SJCRH30 (cell line): ENCODE results near the gene PDE7B. TPM values are rescaled to one million over a fixed set of nuclear protein-coding genes. Genes with fewer than 3 reads are reported as not detected.
"Not testable (repeated sequence)": the region's sequence is repeated elsewhere in the genome, so short reads cannot be mapped to it uniquely, and the experiment has no call there.

Source experiments
- DNase-seq, 2 experiments: peaks; one replicate each; pipeline ENCODE4 v3.0.0-alpha.2; 2015 to 2020
- H3K27ac ChIP-seq: fragments of 250-450 bp; sonication (Bioruptor Pico); 2 replicates; pipeline ENCODE4 v1.5.1; 2020; ENCODE audit warnings: mild to moderate bottlenecking, moderate library complexity
- H3K27me3 ChIP-seq: fragments of 250-450 bp; sonication (Bioruptor Pico); 2 replicates; pipeline ENCODE4 v1.5.1; 2020; ENCODE audit warnings: mild to moderate bottlenecking, moderate library complexity
- H3K36me3 ChIP-seq: fragments of 250-450 bp; sonication (Bioruptor Pico); 2 replicates; pipeline ENCODE4 v1.5.1; 2020; ENCODE audit warnings: mild to moderate bottlenecking, moderate library complexity
- H3K4me1 ChIP-seq: fragments of 250-450 bp; sonication (Bioruptor Pico); 2 replicates; pipeline ENCODE4 v1.5.1; 2020; ENCODE audit warnings: mild to moderate bottlenecking, moderate library complexity
- H3K4me3 ChIP-seq: fragments of 250-450 bp; sonication (Bioruptor Pico); 2 replicates; pipeline ENCODE4 v1.5.1; 2020; ENCODE audit warnings: mild to moderate bottlenecking, moderate library complexity
- H3K9me3 ChIP-seq: fragments of 250-450 bp; sonication (Bioruptor Pico); replicated peaks from 2 replicates; pipeline ENCODE4 v1.5.1; 2020; ENCODE audit warnings: mild to moderate bottlenecking, moderate library complexity
- total RNA-seq: library from RNA; depleted of rRNA; stranded (reverse); fragments of >200 nt; shearing (Covaris generic); gene quantifications from 2 replicates; pipeline ENCODE4 v1.2.3, GENCODE V29; 2014

Gene PDE7B
- total RNA-seq, 1 experiment from 2014 or later: 0.20 TPM

DNA sequence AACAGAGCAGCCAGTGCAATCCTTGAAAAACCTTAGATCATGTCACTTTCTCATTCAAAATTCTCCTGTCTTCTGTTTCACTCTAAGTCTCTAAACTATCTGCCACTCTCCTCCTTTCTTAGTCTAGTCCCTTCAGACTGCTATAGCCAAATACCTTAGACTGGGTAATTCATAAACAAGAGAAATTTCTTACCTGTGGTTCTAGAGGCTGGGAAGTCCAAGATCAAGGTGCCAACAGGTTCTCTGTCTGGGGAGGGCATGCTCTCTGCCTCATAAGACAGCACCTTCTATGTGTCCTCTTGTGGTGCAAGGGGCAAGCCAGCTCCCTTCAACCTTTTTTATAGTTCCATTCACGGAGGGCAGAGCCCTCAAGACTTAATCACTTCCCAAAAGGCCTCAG is 242.3 kb downstream of the PDE7B start:
- Histone ChIP-seq H3K36me3 (no peaks in the 10 kb centered on the region), H3K9me3 (no peaks in the 10 kb centered on the region), H3K27me3 (0 out of 2 replicates have a peak, but pooled peaks cover 3% of the 10 kb centered on the region), H3K27ac (no peak overlapping the region), H3K4me1 (no peaks in the 10 kb centered on the region), H3K4me3 (no peak overlapping the region)
- DNase-seq: no peak

DNA sequence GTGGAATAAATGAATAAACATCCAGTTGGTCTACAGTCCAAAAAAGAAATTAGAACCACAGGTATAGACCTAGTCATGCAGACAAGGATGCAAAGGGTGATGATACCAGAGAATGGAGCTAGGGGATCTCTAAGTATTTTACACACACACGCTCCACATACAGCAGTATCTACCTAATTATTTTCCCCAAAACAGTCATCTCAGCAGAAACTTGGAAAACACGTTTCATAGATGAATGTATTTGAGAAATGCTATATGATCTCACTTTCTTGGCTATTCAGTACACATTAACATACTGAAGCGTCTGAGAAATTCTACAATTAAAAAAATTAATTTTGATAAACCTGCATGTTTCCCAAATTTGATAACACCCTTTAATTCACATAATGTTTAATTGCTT is 243.3 kb downstream of the PDE7B start:
- H3K27me3 ChIP-seq: 0 out of 2 replicates have a peak, but pooled peaks cover 3% of the 10 kb centered on the region
- H3K9me3 ChIP-seq: no peaks in the 10 kb centered on the region
- H3K36me3 ChIP-seq: no peaks in the 10 kb centered on the region
- no peak overlapping the region for H3K27ac ChIP-seq
- H3K4me1 ChIP-seq: no peaks in the 10 kb centered on the region
- DNase-seq: no peak
- H3K4me3 ChIP-seq: no peak overlapping the region

DNA sequence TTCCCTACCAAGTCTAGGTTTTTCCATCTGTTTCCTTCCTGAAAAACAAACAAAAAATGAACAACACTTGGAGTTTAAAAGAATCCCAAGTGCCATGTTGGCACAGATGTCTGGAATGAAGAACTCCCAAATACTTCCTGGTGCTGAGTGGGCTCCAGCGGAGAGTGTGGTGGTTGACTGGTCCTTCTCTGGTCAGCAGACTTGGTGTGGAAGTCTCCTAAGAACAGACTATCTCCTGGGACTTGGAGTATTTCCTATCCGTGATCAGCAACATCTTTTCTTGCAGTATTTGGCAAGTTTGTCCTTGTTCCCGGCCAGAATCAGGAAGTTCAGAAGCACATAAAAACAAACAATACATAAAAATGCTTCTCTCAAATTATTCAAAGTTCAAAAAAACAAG is 244.5 kb downstream of the PDE7B start:
- Histone ChIP-seq H3K27ac (no peak overlapping the region), H3K9me3 (no peaks in the 10 kb centered on the region), H3K4me1 (no peaks in the 10 kb centered on the region), H3K36me3 (no peaks in the 10 kb centered on the region), H3K4me3 (no peak overlapping the region), H3K27me3 (no peaks in the 10 kb centered on the region)
- no peak for DNase-seq

DNA sequence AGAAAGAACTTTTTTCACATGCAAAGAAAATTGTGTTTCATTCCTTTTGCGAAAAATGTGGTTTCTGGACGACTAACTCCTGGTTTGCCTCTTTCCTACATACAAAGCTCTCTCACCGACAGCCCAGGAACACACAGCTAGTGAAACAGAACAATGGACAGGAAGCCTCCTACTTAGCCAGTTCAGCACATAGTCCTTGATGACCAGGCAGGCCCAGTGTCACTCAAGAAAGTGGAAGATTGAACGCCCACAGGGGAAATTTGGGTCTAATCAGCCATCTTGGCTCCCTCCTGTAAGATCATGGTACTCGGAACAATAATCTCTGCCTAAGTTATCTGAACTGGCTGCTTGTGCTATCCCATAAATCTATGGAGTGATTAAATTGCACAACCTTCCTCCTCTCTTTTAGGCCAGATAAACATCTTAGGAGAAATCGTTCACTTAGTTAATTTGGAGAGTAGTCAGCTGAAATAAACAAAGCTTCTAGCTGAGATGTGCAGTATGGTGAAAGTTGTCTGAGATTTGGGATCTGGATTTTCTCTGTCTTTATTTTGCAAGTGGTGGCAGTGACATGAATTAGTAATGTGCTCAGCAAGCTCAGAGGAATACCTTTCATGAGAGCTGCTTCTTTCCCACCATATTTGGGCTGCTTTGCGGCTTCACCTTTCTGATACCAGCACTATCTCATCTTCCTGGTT is 251.6 kb downstream of the PDE7B start:
- no peaks in the 10 kb centered on the region for H3K36me3 ChIP-seq
- DNase-seq: no peak
- H3K4me3 ChIP-seq: no peak overlapping the region
- no peak overlapping the region for H3K27ac ChIP-seq
- no peaks in the 10 kb centered on the region for H3K4me1 ChIP-seq
- H3K27me3 ChIP-seq: 0 out of 2 replicates have a peak, but pooled peaks cover 4% of the 10 kb centered on the region
- no peaks in the 10 kb centered on the region for H3K9me3 ChIP-seq

DNA sequence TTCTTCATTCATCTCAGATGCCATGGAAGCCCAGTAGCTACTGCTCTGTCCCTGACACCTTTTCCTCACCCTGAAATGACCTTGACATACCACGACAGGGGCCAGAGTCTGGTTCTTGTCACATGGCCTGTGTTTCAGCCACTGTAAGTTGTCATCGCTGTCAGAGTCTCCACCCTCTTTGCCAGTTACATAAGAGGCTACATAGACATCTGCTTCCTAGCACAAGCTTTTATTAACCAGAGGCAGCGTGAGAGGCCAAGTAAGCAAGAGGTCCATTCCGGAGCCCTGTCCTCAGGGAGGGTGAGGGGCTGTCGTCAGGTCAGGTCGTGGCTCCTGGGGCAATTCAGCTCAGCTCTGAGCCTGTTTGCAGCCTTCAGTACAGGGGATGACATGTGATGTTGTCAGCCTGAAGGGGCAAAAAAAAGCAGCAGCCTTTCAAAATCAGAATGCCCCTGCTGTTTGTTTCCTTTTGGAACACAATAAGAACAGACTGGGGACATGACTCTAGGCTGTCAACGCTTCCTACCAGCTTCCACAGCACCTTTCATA is 252.3 kb downstream of the PDE7B start:
- H3K4me1 ChIP-seq: no peaks in the 10 kb centered on the region
- DNase-seq: no peak
- H3K27ac ChIP-seq: no peak overlapping the region
- 0 out of 2 replicates have a peak, but pooled peaks cover 4% of the 10 kb centered on the region for H3K27me3 ChIP-seq
- H3K4me3 ChIP-seq: no peak overlapping the region
- no peaks in the 10 kb centered on the region for H3K9me3 ChIP-seq
- H3K36me3 ChIP-seq: no peaks in the 10 kb centered on the region

DNA sequence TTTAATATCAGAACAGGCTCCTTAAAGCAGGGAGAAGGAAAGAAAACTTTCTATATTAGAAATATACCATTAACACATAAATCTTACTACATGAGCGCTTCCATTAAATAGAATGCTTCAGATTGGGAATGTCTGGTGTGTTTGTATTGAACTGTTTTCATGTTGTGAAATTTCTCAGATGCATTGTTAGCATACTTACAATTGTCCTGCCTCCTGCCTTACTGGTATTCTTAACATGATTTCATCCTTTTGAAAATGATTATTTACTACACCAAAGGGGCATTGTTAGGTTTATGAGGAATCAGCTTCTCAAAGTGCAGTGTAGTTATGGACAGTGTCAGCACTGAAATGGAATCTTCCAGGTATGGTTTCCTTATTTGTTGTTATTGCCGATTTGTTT is 253.1 kb downstream of the PDE7B start:
- DNase-seq: no peak
- H3K27me3 ChIP-seq: 0 out of 2 replicates have a peak, but pooled peaks cover 4% of the 10 kb centered on the region
- no peaks in the 10 kb centered on the region for H3K9me3 ChIP-seq
- H3K36me3 ChIP-seq: no peaks in the 10 kb centered on the region
- H3K4me1 ChIP-seq: no peaks in the 10 kb centered on the region
- no peak overlapping the region for H3K4me3 ChIP-seq
- H3K27ac ChIP-seq: no peak overlapping the region

DNA sequence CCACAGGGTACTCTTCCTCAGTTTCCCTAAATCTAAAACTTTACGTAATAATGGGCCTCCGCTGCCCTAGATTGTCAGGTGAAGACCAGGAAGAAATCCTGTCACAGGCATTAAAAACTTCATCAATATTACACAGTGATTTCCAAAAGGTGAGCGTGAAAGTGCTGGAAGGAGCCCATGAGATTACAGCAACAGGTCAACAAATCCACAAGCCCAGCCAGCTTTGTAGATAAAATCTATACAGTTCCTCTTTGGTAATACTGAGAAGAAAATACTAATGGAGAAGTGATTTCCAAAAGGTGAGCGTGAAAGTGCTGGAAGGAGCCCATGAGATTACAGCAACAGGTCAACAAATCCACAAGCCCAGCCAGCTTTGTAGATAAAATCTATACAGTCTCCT is 254.3 kb downstream of the PDE7B start:
- H3K27ac ChIP-seq, H3K9me3 ChIP-seq, H3K4me1 ChIP-seq, H3K4me3 ChIP-seq, DNase-seq, H3K36me3 ChIP-seq, H3K27me3 ChIP-seq: not testable (repeated sequence)

DNA sequence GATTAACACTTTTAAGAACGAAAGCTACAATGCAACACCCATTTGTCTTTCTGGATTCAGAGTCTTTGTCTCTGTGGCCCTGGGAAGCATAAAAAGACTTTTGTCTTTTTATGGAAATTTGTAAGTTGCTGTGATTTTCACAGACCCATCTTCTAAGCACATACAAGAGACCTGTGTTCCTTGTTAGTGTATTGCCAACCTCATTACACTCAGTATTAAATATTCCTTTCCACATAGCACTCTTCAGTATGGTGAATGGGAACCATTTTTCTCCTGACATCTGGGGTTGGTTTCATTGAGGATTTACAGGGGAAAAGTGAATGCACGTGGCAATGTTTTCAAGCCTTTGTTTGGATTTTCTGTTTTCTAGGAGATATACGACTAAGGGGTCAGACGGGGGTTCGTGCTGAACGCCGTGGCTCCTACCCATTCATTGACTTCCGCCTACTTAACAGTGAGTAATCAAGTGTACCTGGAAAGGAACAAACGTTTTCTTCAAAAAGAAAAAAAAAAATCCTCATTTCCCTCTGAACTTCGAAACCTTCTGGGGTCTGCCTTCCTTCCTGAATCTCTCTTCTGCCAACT is 257.0 kb downstream of the PDE7B start:
- Histone ChIP-seq H3K27ac (no peak overlapping the region), H3K36me3 (no peaks in the 10 kb centered on the region), H3K9me3 (no peaks in the 10 kb centered on the region), H3K4me1 (no peaks in the 10 kb centered on the region), H3K4me3 (no peak overlapping the region), H3K27me3 (0 out of 2 replicates have a peak, but pooled peaks cover 4% of the 10 kb centered on the region)
- no peak for DNase-seq

DNA sequence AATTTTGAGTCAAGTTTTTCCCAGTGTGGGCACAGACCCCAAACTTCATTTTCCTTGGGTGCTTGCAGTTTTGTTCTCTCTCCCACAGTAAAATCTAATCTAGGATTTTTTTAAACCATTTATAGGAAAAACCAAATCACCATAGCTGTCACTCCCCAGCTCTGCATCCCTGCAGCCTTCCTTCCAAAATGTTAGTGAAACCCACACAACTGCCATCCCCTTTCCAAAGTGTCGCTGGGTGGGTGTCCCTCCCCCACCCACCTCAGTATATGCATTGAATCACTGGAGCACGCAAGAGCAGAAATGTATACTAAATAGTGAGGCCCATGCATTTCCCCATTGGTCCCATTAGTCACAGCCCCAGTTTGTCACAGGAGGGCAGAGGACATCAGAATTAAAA is 260.3 kb downstream of the PDE7B start:
- no peak for DNase-seq
- H3K4me1 ChIP-seq: no peaks in the 10 kb centered on the region
- no peak overlapping the region for H3K27ac ChIP-seq
- no peak overlapping the region for H3K4me3 ChIP-seq
- no peaks in the 10 kb centered on the region for H3K36me3 ChIP-seq
- no peaks in the 10 kb centered on the region for H3K27me3 ChIP-seq
- no peaks in the 10 kb centered on the region for H3K9me3 ChIP-seq

DNA sequence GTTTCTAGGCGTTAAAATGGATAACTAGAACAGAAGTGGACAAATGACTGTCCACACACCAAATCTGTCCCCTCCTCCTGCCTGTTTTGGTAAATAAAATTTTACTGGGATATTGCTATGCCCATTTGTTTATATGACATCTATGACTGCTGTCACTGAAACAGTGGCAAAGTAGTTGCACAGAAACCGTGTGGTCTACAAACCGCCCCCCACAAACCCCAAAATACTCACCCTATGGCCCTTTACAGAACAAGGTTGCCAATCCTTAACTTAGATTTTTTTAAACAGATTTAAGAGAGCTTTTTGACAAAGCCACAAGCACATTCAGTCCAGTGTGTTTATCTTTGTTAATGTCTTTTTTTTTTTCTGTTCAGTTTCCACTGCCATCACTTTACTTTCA is 260.8 kb downstream of the PDE7B start:
- Histone ChIP-seq H3K9me3 (no peaks in the 10 kb centered on the region), H3K4me3 (no peak overlapping the region), H3K36me3 (no peaks in the 10 kb centered on the region), H3K4me1 (no peaks in the 10 kb centered on the region), H3K27me3 (no peaks in the 10 kb centered on the region), H3K27ac (no peak overlapping the region)
- DNase-seq: no peak

DNA sequence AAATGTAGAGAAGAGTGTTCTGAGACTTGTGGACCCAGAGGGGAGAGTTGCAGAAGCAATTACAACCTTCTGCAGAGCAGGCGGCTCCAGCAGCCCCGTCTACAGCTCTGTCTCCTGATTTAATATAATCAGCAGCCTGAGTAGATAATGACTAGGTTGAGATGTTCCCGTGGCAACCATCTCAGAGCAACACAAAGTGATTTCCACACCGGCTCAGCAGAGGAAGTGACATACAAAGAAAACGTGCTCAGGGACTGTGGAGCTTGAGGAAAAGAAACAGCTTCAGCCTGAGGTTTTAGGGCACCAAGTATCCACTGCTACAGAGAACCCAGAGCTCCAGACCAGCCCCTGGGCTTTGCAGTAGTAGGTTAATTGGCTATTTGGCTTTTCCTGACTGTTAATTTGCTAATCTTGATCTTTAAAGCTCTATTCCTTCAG is 262.3 kb downstream of the PDE7B start:
- no peak for DNase-seq

DNA sequence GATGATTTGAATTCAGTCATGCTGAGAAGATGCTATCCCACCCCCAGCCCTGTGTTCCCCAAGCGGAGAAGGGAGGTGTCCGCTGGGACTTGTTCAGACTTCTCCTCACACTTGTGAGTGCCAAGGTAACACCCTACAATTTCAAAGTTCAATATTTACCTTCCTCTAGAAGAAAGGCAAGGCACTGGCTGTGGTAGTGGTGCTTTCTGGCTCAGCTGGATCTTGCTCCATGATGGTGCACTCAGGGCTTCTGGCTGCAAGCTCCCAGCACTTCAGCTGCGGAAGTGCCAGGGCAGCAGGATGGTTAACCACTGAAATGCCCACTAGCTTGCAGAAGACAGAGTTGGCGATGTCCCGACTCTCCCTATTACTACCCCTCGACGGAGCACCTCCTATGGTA is 263.2 kb downstream of the PDE7B start:
- no peaks in the 10 kb centered on the region for H3K4me1 ChIP-seq

More for the DNA sequence above, 262.3 kb downstream of the PDE7B start:
- no peaks in the 10 kb centered on the region for H3K4me1 ChIP-seq
- H3K36me3 ChIP-seq: no peaks in the 10 kb centered on the region
- H3K27ac ChIP-seq: no peak overlapping the region
- no peaks in the 10 kb centered on the region for H3K9me3 ChIP-seq
- no peaks in the 10 kb centered on the region for H3K27me3 ChIP-seq
- H3K4me3 ChIP-seq: no peak overlapping the region

DNA sequence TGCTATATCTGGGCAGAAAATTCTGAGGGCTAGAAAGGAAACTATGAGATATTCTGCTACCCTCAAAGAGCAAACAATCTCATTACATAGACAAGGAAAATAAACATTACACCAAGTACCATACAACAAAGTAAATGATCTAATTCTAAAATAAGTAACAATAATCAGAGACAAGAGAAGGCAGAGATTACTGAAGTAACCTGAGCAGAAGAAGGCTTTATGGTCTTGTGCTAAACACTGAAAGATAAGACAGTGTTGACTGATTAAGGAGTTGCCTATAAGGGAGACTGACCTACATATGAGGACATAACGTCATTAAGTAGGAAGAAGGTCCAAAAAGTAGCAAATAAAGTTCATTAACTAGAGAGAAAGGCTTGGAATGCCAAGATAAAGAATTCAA is 264.4 kb downstream of the PDE7B start:
- Histone ChIP-seq H3K27ac (no peak overlapping the region), H3K27me3 (no peaks in the 10 kb centered on the region), H3K4me3 (no peak overlapping the region), H3K4me1 (no peaks in the 10 kb centered on the region), H3K36me3 (no peaks in the 10 kb centered on the region), H3K9me3 (no peaks in the 10 kb centered on the region)
- no peak for DNase-seq

More for the DNA sequence above, 263.2 kb downstream of the PDE7B start:
- no peaks in the 10 kb centered on the region for H3K36me3 ChIP-seq
- no peaks in the 10 kb centered on the region for H3K9me3 ChIP-seq
- H3K4me3 ChIP-seq: no peak overlapping the region
- H3K27me3 ChIP-seq: no peaks in the 10 kb centered on the region
- DNase-seq: no peak
- H3K27ac ChIP-seq: no peak overlapping the region

DNA sequence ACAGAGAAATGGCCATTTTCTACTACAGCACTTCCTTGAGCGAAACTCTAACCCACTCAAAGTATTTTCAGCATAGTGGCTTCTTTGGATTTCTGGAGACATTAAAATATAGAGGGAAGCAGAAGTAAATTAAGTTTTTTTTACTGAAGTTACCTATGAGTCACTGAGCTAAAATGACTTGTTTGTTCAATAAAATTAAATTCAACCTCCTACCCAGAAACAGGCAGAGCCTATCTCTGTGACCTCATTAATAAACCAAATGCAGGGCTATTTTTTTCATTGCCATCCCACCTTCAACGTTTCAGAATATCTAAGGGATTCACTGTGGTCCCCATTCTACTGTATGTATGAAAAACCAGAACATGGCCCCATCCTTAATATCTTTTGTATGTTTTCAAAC is 265.6 kb downstream of the PDE7B start:
- no peak for DNase-seq
- H3K4me1 ChIP-seq: no peaks in the 10 kb centered on the region
- H3K27ac ChIP-seq: no peak overlapping the region
- no peaks in the 10 kb centered on the region for H3K27me3 ChIP-seq
- no peak overlapping the region for H3K4me3 ChIP-seq
- H3K9me3 ChIP-seq: no peaks in the 10 kb centered on the region
- H3K36me3 ChIP-seq: no peaks in the 10 kb centered on the region

DNA sequence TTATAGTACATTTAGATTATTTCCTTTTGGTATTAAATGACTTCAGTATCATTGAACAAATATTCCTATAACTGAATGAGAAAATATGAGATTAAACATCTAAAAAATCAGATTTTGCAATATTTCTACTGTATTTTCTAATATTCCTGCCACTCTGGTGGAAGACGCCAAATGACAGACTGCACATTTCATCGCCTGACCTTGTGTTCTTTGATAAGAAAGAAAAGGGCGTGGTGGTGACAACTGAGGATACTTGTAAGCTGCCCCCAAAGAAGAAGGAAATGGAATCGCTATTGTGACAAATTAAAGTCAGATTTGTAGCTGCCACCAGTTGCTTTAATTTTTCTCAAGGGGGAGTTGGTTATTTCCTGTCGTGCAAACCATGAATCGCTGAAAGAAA is 267.3 kb downstream of the PDE7B start:
- H3K27ac ChIP-seq: no peak overlapping the region
- H3K4me3 ChIP-seq: no peak overlapping the region
- H3K27me3 ChIP-seq: no peaks in the 10 kb centered on the region
- DNase-seq: no peak
- H3K36me3 ChIP-seq: no peaks in the 10 kb centered on the region
- no peaks in the 10 kb centered on the region for H3K9me3 ChIP-seq
- no peaks in the 10 kb centered on the region for H3K4me1 ChIP-seq
